ENCODE results near the gene PHOX2B.

- TF ChIP-seq CTCF (IDR thresholded peaks at IDR 0.05; ENCODE audit: borderline replicate concordance, extremely low read depth, low read length, poor library complexity, severe bottlenecking) (no peak), EZH2 (IDR thresholded peaks at IDR 0.05; ENCODE audit: borderline replicate concordance, low read depth, low read length, severe bottlenecking) (no peak)
Measured at GRCh38 chr4:41701983-41702382, 46.5 kb downstream of the PHOX2B start.

Data from DND-41 (cell line).